ENCODE data around the gene CLDN16. TPM values are rescaled to one million over a fixed set of nuclear protein-coding genes. Genes with fewer than 3 reads are reported as not detected.

The CLDN16 gene
- total and polyA plus RNA-seq, 7 experiments from 2014 or later, result not detected

DNA sequence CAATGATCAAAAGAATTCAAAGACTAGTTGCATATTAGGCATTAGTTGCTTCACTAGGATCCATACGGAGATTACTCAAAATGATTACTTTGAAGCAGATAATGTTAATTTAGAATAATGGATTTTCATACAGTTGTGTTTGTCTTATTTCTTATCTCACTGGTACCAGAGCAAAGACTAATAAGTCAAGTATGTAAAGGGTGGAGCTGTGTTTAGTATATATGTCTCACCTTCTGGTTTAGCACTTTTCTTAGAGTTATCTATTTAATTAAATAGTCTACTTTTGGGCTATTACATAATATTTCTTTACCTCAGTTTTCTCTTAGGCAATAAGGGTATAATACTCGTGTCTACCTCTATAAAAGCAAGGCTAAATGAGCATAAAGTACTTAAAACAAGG lies 42.9 kb downstream of the CLDN16 start:
- H3K36me3 Mint-ChIP-seq, result peaks cover 0 to 5% (median 0%) of the 10 kb centered on the region in 5 donors
- H3K27ac Mint-ChIP-seq, result no peak overlapping the region
- CTCF ChIA-PET, result no interaction called here
- no peak overlapping the region for H3K4me3 Mint-ChIP-seq
- Histone ChIP-seq H3K9me3 (ENCODE audit: control insufficient read depth in 2 of 3, low read length in 3 of 3) (no peaks in the 10 kb centered on the region), H3K4me3 (ENCODE audit: low read length) (no peak overlapping the region), H3K4me1 (ENCODE audit: control insufficient read depth in 2 of 2, insufficient read depth in 2 of 2, low read length in 2 of 2) (no peaks in the 10 kb centered on the region), H3K27ac (ENCODE audit: low read depth, low read length) (no peak overlapping the region), H3K27me3 (ENCODE audit: control insufficient read depth in 2 of 2, insufficient read depth in 2 of 2, low read length in 2 of 2) (peaks cover 0 to 3% of the 10 kb centered on the region in 2 donors), H3K36me3 (ENCODE audit: control insufficient read depth in 2 of 3, insufficient read depth in 3 of 3, low read length in 3 of 3) (no peaks in the 10 kb centered on the region)
- ATAC-seq, result no peak
- peaks cover 13 to 23% (median 18%) of the 10 kb centered on the region in 5 donors for H3K27me3 Mint-ChIP-seq
- no peak for DNase-seq
- H3K9me3 Mint-ChIP-seq, result peaks cover 0 to 7% (median 0%) of the 10 kb centered on the region in 11 donors
- POLR2A ChIA-PET, result no interaction called here
- H3K4me1 Mint-ChIP-seq, result no peaks in the 10 kb centered on the region
- intact Hi-C loops (cut with micrococcal nuclease), result no loop called here

- intact Hi-C loops (cut with micrococcal nuclease), result no loop called here
These were observed 44.3 kb downstream of the CLDN16 start for GRCh38 chr3:190432216-190432615.

GRCh38 chr3:190433626-190434025 lies 45.7 kb downstream of the CLDN16 start:
- ATAC-seq, result no peak
- H3K9me3 Mint-ChIP-seq, result peaks cover 0 to 7% (median 0%) of the 10 kb centered on the region in 11 donors
- H3K4me1 Mint-ChIP-seq, result peaks cover 0 to 2% (median 0%) of the 10 kb centered on the region in 7 donors

More at GRCh38 chr3:190432216-190432615, 44.3 kb downstream of the CLDN16 start:
- peaks cover 3 to 4% of the 10 kb centered on the region in 2 donors for H3K27me3 ChIP-seq (ENCODE audit: control insufficient read depth in 2 of 2, insufficient read depth in 2 of 2, low read length in 2 of 2)
- no peak for ATAC-seq
- H3K4me1 Mint-ChIP-seq, result peaks cover 0 to 2% (median 0%) of the 10 kb centered on the region in 7 donors
- H3K4me3 ChIP-seq (ENCODE audit: low read length), result no peak overlapping the region
- no peaks in the 10 kb centered on the region for H3K36me3 ChIP-seq (ENCODE audit: control insufficient read depth in 2 of 3, insufficient read depth in 3 of 3, low read length in 3 of 3)
- H3K4me3 Mint-ChIP-seq, result no peak overlapping the region
- CTCF ChIA-PET, result no interaction called here
- no peak overlapping the region for H3K27ac Mint-ChIP-seq
- no peaks in the 10 kb centered on the region for H3K4me1 ChIP-seq (ENCODE audit: control insufficient read depth in 2 of 2, insufficient read depth in 2 of 2, low read length in 2 of 2)
- no peak overlapping the region for H3K27ac ChIP-seq (ENCODE audit: low read depth, low read length)
- H3K27me3 Mint-ChIP-seq, result peaks cover 21 to 36% (median 30%) of the 10 kb centered on the region in 5 donors
- peaks cover 0 to 7% (median 0%) of the 10 kb centered on the region in 11 donors for H3K9me3 Mint-ChIP-seq
- peaks cover 0 to 5% (median 0%) of the 10 kb centered on the region in 5 donors for H3K36me3 Mint-ChIP-seq
- POLR2A ChIA-PET, result no interaction called here
- DNase-seq, result no peak
- no peaks in the 10 kb centered on the region for H3K9me3 ChIP-seq (ENCODE audit: control insufficient read depth in 2 of 3, low read length in 3 of 3)

DNA sequence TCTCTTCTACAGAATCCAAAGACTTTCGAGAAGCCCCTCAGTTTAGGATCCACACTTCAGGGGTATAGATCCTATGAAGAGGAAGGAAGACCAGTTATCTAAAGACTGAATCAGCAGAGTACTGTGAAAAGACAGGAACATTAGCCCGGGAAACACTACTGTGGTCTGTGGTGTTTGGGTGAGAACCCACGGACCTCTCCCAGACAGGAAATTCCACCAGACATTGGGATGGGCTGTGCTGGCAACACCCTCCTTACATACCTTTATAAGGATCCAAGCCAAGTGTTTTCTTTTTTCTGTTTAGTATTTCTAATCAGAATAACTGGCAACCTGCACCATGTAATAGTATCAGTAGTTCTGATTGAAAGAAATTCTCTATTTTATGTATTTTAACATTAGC lies 47.7 kb downstream of the CLDN16 start:
- intact Hi-C loops (cut with micrococcal nuclease), result no loop called here
- no peak overlapping the region for H3K27ac Mint-ChIP-seq
- H3K9me3 Mint-ChIP-seq, result peaks cover 0 to 7% (median 0%) of the 10 kb centered on the region in 11 donors

More at GRCh38 chr3:190433626-190434025, 45.7 kb downstream of the CLDN16 start:
- peaks cover 3 to 4% of the 10 kb centered on the region in 2 donors for H3K27me3 ChIP-seq (ENCODE audit: control insufficient read depth in 2 of 2, insufficient read depth in 2 of 2, low read length in 2 of 2)
- H3K27ac Mint-ChIP-seq, result no peak overlapping the region
- no peaks in the 10 kb centered on the region for H3K9me3 ChIP-seq (ENCODE audit: control insufficient read depth in 2 of 3, low read length in 3 of 3)
- no peak overlapping the region for H3K27ac ChIP-seq (ENCODE audit: low read depth, low read length)
- no peak overlapping the region for H3K4me3 Mint-ChIP-seq
- intact Hi-C loops (cut with micrococcal nuclease), result no loop called here
- ChIA-PET POLR2A (no interaction called here), CTCF (no interaction called here)
- H3K36me3 Mint-ChIP-seq, result peaks cover 0 to 5% (median 0%) of the 10 kb centered on the region in 5 donors
- H3K4me3 ChIP-seq (ENCODE audit: low read length), result no peak overlapping the region
- no peak for DNase-seq
- no peaks in the 10 kb centered on the region for H3K36me3 ChIP-seq (ENCODE audit: control insufficient read depth in 2 of 3, insufficient read depth in 3 of 3, low read length in 3 of 3)
- peaks cover 21 to 37% (median 32%) of the 10 kb centered on the region in 5 donors for H3K27me3 Mint-ChIP-seq
- H3K4me1 ChIP-seq (ENCODE audit: control insufficient read depth in 2 of 2, insufficient read depth in 2 of 2, low read length in 2 of 2), result no peaks in the 10 kb centered on the region

DNA sequence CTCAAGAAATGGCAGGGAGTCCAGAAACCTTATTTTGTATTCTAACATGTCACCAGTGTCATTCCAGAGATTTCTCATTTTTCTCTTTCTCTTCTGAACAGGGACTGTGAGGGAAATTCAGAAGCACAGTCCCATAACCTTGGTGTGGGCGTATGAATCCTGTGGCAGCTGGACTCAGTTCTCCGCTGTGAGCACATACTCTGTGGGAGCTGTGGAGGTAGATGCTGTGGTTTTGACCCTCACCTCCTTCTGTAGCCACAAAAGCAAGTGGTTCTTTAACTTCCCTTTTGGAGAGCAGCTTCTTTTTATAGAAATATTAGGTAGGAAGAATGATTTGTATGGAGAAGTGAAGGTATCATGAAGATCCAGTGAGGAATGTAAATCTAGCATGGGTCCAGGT lies 48.4 kb downstream of the CLDN16 start:
- Histone ChIP-seq H3K36me3 (ENCODE audit: control insufficient read depth in 2 of 3, insufficient read depth in 3 of 3, low read length in 3 of 3) (no peaks in the 10 kb centered on the region), H3K4me1 (ENCODE audit: control insufficient read depth in 2 of 2, insufficient read depth in 2 of 2, low read length in 2 of 2) (no peaks in the 10 kb centered on the region), H3K9me3 (ENCODE audit: control insufficient read depth in 2 of 3, low read length in 3 of 3) (no peaks in the 10 kb centered on the region), H3K27ac (ENCODE audit: low read depth, low read length) (no peak overlapping the region), H3K27me3 (ENCODE audit: control insufficient read depth in 2 of 2, insufficient read depth in 2 of 2, low read length in 2 of 2) (peaks cover 3 to 4% of the 10 kb centered on the region in 2 donors), H3K4me3 (ENCODE audit: low read length) (no peak overlapping the region)
- H3K27ac Mint-ChIP-seq, result no peak overlapping the region
- H3K9me3 Mint-ChIP-seq, result peaks cover 0 to 7% (median 0%) of the 10 kb centered on the region in 11 donors
- DNase-seq (no peak), ATAC-seq (no peak)
- ChIA-PET POLR2A (no interaction called here), CTCF (no interaction called here)
- no peak overlapping the region for H3K4me3 Mint-ChIP-seq
- intact Hi-C loops (cut with micrococcal nuclease), result no loop called here
- peaks cover 0 to 2% (median 0%) of the 10 kb centered on the region in 7 donors for H3K4me1 Mint-ChIP-seq
- peaks cover 0 to 5% (median 0%) of the 10 kb centered on the region in 5 donors for H3K36me3 Mint-ChIP-seq
- peaks cover 21 to 46% (median 36%) of the 10 kb centered on the region in 5 donors for H3K27me3 Mint-ChIP-seq

More for the DNA sequence above, 47.7 kb downstream of the CLDN16 start:
- ChIA-PET POLR2A (no interaction called here), CTCF (no interaction called here)
- Histone ChIP-seq H3K36me3 (ENCODE audit: control insufficient read depth in 2 of 3, insufficient read depth in 3 of 3, low read length in 3 of 3) (no peaks in the 10 kb centered on the region), H3K27ac (ENCODE audit: low read depth, low read length) (no peak overlapping the region), H3K4me1 (ENCODE audit: control insufficient read depth in 2 of 2, insufficient read depth in 2 of 2, low read length in 2 of 2) (no peaks in the 10 kb centered on the region), H3K4me3 (ENCODE audit: low read length) (no peak overlapping the region), H3K27me3 (ENCODE audit: control insufficient read depth in 2 of 2, insufficient read depth in 2 of 2, low read length in 2 of 2) (peaks cover 3 to 4% of the 10 kb centered on the region in 2 donors), H3K9me3 (ENCODE audit: control insufficient read depth in 2 of 3, low read length in 3 of 3) (no peaks in the 10 kb centered on the region)
- H3K4me3 Mint-ChIP-seq, result no peak overlapping the region
- ATAC-seq (no peak), DNase-seq (no peak)
- peaks cover 0 to 5% (median 0%) of the 10 kb centered on the region in 5 donors for H3K36me3 Mint-ChIP-seq
- peaks cover 0 to 2% (median 0%) of the 10 kb centered on the region in 7 donors for H3K4me1 Mint-ChIP-seq
- H3K27me3 Mint-ChIP-seq, result peaks cover 21 to 46% (median 36%) of the 10 kb centered on the region in 5 donors

GRCh38 chr3:190442240-190442639 lies 54.3 kb downstream of the CLDN16 start:
- Mint-ChIP-seq H3K27me3 (peaks cover 4 to 9% (median 6%) of the 10 kb centered on the region in 5 donors), H3K4me3 (no peak overlapping the region), H3K36me3 (no peaks in the 10 kb centered on the region), H3K27ac (no peak overlapping the region), H3K9me3 (no peaks in the 10 kb centered on the region), H3K4me1 (peaks cover 3 to 13% (median 9%) of the 10 kb centered on the region in 7 donors)
- ChIA-PET CTCF (no interaction called here), POLR2A (no interaction called here)
- intact Hi-C loops (cut with micrococcal nuclease), result no loop called here
- no peaks in the 10 kb centered on the region for H3K36me3 ChIP-seq (ENCODE audit: control insufficient read depth in 2 of 3, insufficient read depth in 3 of 3, low read length in 3 of 3)
- ATAC-seq (no peak), DNase-seq (no peak)
- no peak overlapping the region for H3K27ac ChIP-seq (ENCODE audit: low read depth, low read length)
- H3K4me1 ChIP-seq (ENCODE audit: control insufficient read depth in 2 of 2, insufficient read depth in 2 of 2, low read length in 2 of 2), result peaks cover 0 to 4% of the 10 kb centered on the region in 2 donors
- H3K27me3 ChIP-seq (ENCODE audit: control insufficient read depth in 2 of 2, insufficient read depth in 2 of 2, low read length in 2 of 2), result no peaks in the 10 kb centered on the region
- H3K4me3 ChIP-seq (ENCODE audit: low read length), result no peak overlapping the region
- H3K9me3 ChIP-seq (ENCODE audit: control insufficient read depth in 2 of 3, low read length in 3 of 3), result no peaks in the 10 kb centered on the region

GRCh38 chr3:190443257-190443656 lies 55.3 kb downstream of the CLDN16 start:
- ChIA-PET CTCF (no interaction called here), POLR2A (no interaction called here)
- Mint-ChIP-seq H3K4me3 (no peak overlapping the region), H3K27ac (no peak overlapping the region), H3K9me3 (no peaks in the 10 kb centered on the region), H3K27me3 (peaks cover 4 to 9% (median 6%) of the 10 kb centered on the region in 5 donors), H3K36me3 (no peaks in the 10 kb centered on the region), H3K4me1 (peaks cover 3 to 13% (median 9%) of the 10 kb centered on the region in 7 donors)
- Histone ChIP-seq H3K27ac (ENCODE audit: low read depth, low read length) (no peak overlapping the region), H3K4me1 (ENCODE audit: control insufficient read depth in 2 of 2, insufficient read depth in 2 of 2, low read length in 2 of 2) (peaks cover 0 to 4% of the 10 kb centered on the region in 2 donors), H3K9me3 (ENCODE audit: control insufficient read depth in 2 of 3, low read length in 3 of 3) (no peaks in the 10 kb centered on the region), H3K36me3 (ENCODE audit: control insufficient read depth in 2 of 3, insufficient read depth in 3 of 3, low read length in 3 of 3) (no peaks in the 10 kb centered on the region), H3K27me3 (ENCODE audit: control insufficient read depth in 2 of 2, insufficient read depth in 2 of 2, low read length in 2 of 2) (no peaks in the 10 kb centered on the region), H3K4me3 (ENCODE audit: low read length) (no peak overlapping the region)
- DNase-seq (no peak), ATAC-seq (no peak)
- intact Hi-C loops (cut with micrococcal nuclease), result no loop called here
